H1 (cell line): Measurements from ENCODE around the gene COL5A2. TPM values are rescaled to one million over a fixed set of nuclear protein-coding genes. Genes with fewer than 3 reads are reported as not detected.

Source experiments
- CTCF ChIA-PET: fragments of 300-600 bp; sonication (Branson Sonifier 250); formaldehyde crosslinking; loops from one replicate; lab custom pipeline; 2021; ENCODE audit not compliant: partially characterized antibody; lab: Charles Lee
- POLR2A ChIA-PET: fragments of 300-600 bp; sonication (Branson Sonifier 250); formaldehyde crosslinking; loops from one replicate; lab custom pipeline; 2021; ENCODE audit warnings: inconsistent platforms; ENCODE audit not compliant: partially characterized antibody; lab: Charles Lee
- DNase-seq, 2 experiments: peaks; one replicate each; pipeline versions ENCODE4 v3.0.0 to v3.0.0-alpha.2; 2010 to 2022; ENCODE audit warnings: low spot score in 2 of 2, low read depth in 1 of 2, mixed read lengths in 1 of 2
- FAIRE-seq: peaks from 2 replicates; lab custom pipeline; 2011; peaks lifted over from hg19 to GRCh38; lab: Jason Lieb, UNC
- H2AFZ ChIP-seq: 2 replicates; pipeline ENCODE4 v1.8.1; 2012; ENCODE audit warnings: low read length, inconsistent platforms
- H2AK5ac ChIP-seq: 2 replicates; pipeline ENCODE4 v1.6.1; 2013; ENCODE audit warnings: low read depth, low read length
- H2BK120ac ChIP-seq: replicated peaks from 2 replicates; pipeline ENCODE3; 2013; ENCODE audit warnings: low read depth, low read length, inconsistent platforms
- H2BK12ac ChIP-seq: 2 replicates; pipeline ENCODE4 v1.6.1; 2013; ENCODE audit warnings: low read depth, low read length
- H2BK15ac ChIP-seq: 2 replicates; pipeline ENCODE4 v1.6.1; 2013; ENCODE audit warnings: low read length
- H2BK20ac ChIP-seq: 2 replicates; pipeline ENCODE4 v1.6.1; 2013; ENCODE audit warnings: low read length
- H2BK5ac ChIP-seq: 2 replicates; pipeline ENCODE4 v1.6.1; 2013; ENCODE audit warnings: low read depth, low read length
- H3K14ac ChIP-seq: 2 replicates; pipeline ENCODE4 v1.6.1; 2013; ENCODE audit warnings: inconsistent platforms; ENCODE audit not compliant: insufficient read length
- H3K18ac ChIP-seq: 2 replicates; pipeline ENCODE4 v1.6.1; 2013; ENCODE audit warnings: low read length; ENCODE audit errors: extremely low read depth
- H3K23ac ChIP-seq: 2 replicates; pipeline ENCODE4 v1.6.1; 2013; ENCODE audit warnings: inconsistent platforms; ENCODE audit not compliant: insufficient read length
- H3K23me2 ChIP-seq: 2 replicates; pipeline ENCODE4 v1.6.1; 2013; ENCODE audit warnings: low read depth, low read length
- H3K27ac ChIP-seq: 2 replicates; pipeline ENCODE4 v1.6.1; 2011; ENCODE audit warnings: low read depth, low read length, inconsistent platforms
- H3K27me3 ChIP-seq, 4 experiments: replicated peaks in 1 of 4; 1 replicate in 1 of 4; 2 replicates in 3 of 4; pipeline versions ENCODE4 v1.6.1 to v1.8.1; 2011 to 2013; ENCODE audit warnings: low read length in 3 of 4, mild to moderate bottlenecking in 3 of 4, inconsistent platforms in 2 of 4, mixed read lengths in 2 of 4, moderate library complexity in 1 of 4; ENCODE audit not compliant: control insufficient read depth in 3 of 4, insufficient read depth in 3 of 4; ENCODE audit errors: extremely low read depth in 1 of 4
- H3K36me3 ChIP-seq, 4 experiments: 2 replicates each; pipeline versions ENCODE4 v1.6.1 to v1.8.1; 2011 to 2013; ENCODE audit warnings: mild to moderate bottlenecking in 4 of 4, low read length in 3 of 4, moderate library complexity in 2 of 4, control low read depth in 1 of 4, inconsistent platforms in 1 of 4; ENCODE audit not compliant: insufficient read depth in 4 of 4, control insufficient read depth in 2 of 4
- H3K4ac ChIP-seq: replicated peaks from 2 replicates; pipeline ENCODE3; 2013; ENCODE audit warnings: low read length, low read depth, mixed read lengths, inconsistent platforms; ENCODE audit not compliant: insufficient read length
- H3K4me1 ChIP-seq, 4 experiments: replicated peaks in 1 of 4; 1 replicate in 1 of 4; 2 replicates in 3 of 4; pipeline versions ENCODE4 v1.6.1 to v1.8.1; 2011 to 2013; ENCODE audit warnings: low read length in 3 of 4, inconsistent platforms in 2 of 4, mixed read lengths in 1 of 4; ENCODE audit not compliant: insufficient read depth in 4 of 4, control insufficient read depth in 3 of 4
- H3K4me2 ChIP-seq, 2 experiments: 2 replicates each; pipeline versions ENCODE4 v1.6.1 to v1.8.1; 2011 to 2013; ENCODE audit warnings: low read depth in 2 of 2, low read length in 2 of 2, control low read depth in 1 of 2, inconsistent platforms in 1 of 2, mild to moderate bottlenecking in 1 of 2; ENCODE audit not compliant: insufficient read depth in 1 of 2
- H3K4me3 ChIP-seq, 4 experiments: fragments of 200-600, 300-600 bp in 1 of 4; sonication (generic), shearing (Covaris generic), sonication (Bioruptor Twin) in 1 of 4; 2 replicates each; pipeline versions ENCODE4 v1.5.1 to v1.8.1; 2011 to 2016; ENCODE audit warnings: low read length in 4 of 4, low read depth in 3 of 4, control low read depth in 2 of 4, inconsistent platforms in 2 of 4, mild to moderate bottlenecking in 2 of 4, mixed read lengths in 1 of 4, moderate library complexity in 1 of 4; ENCODE audit not compliant: insufficient read depth in 2 of 4; ENCODE audit errors: extremely low read depth in 1 of 4
- H3K56ac ChIP-seq: replicated peaks from 2 replicates; pipeline ENCODE3; 2013; ENCODE audit warnings: low read depth, mild to moderate bottlenecking, mixed read lengths, low read length, inconsistent platforms; ENCODE audit not compliant: insufficient read length
- H3K79me1 ChIP-seq: 2 replicates; pipeline ENCODE4 v1.6.1; 2013; ENCODE audit warnings: low read depth, low read length, control low read depth
- H3K79me2 ChIP-seq, 2 experiments: 2 replicates each; pipeline versions ENCODE4 v1.6.1 to v1.8.1; 2012 to 2013; ENCODE audit warnings: low read length in 2 of 2, mild to moderate bottlenecking in 2 of 2, inconsistent platforms in 1 of 2; ENCODE audit not compliant: insufficient read depth in 2 of 2, control insufficient read depth in 1 of 2
- H3K9ac ChIP-seq, 4 experiments: replicated peaks in 1 of 4; 1 replicate in 1 of 4; 2 replicates in 3 of 4; pipeline versions ENCODE4 v1.6.1 to v1.8.1; 2011 to 2013; ENCODE audit warnings: low read depth in 3 of 4, low read length in 3 of 4, control low read depth in 2 of 4, mild to moderate bottlenecking in 2 of 4, moderate library complexity in 2 of 4, inconsistent platforms in 1 of 4; ENCODE audit errors: extremely low read depth in 1 of 4
- H3K9me3 ChIP-seq, 2 experiments: 2 replicates each; pipeline versions ENCODE4 v1.6.1 to v1.8.1; 2012 to 2013; ENCODE audit warnings: mild to moderate bottlenecking in 2 of 2, moderate library complexity in 2 of 2, control low read depth in 1 of 2, inconsistent platforms in 1 of 2, low read depth in 1 of 2, low read length in 1 of 2, mixed read lengths in 1 of 2; ENCODE audit not compliant: insufficient read depth in 2 of 2
- H4K20me1 ChIP-seq, 2 experiments: replicated peaks in 1 of 2; 2 replicates each; pipeline versions ENCODE3 to v1.8.1; 2011 to 2013; ENCODE audit warnings: inconsistent platforms in 2 of 2, low read length in 2 of 2, mild to moderate bottlenecking in 1 of 2; ENCODE audit not compliant: insufficient read depth in 2 of 2, control insufficient read depth in 1 of 2
- H4K5ac ChIP-seq: 2 replicates; pipeline ENCODE4 v1.6.1; 2013; ENCODE audit warnings: low read length, low read depth, mixed read lengths, inconsistent platforms; ENCODE audit not compliant: insufficient read length
- H4K8ac ChIP-seq: 2 replicates; pipeline ENCODE4 v1.8.0; 2013; ENCODE audit warnings: mild to moderate bottlenecking, moderate library complexity, low read length, inconsistent platforms; ENCODE audit not compliant: insufficient read depth; ENCODE audit errors: extremely low read depth
- H4K91ac ChIP-seq: replicated peaks from 2 replicates; pipeline ENCODE3; 2013; ENCODE audit warnings: low read length, mixed read lengths, inconsistent platforms; ENCODE audit not compliant: insufficient read length
- FOSL1 ChIP-seq: IDR thresholded peaks from 2 replicates; pipeline ENCODE4 v1.6.1; 2011; ENCODE audit warnings: mild to moderate bottlenecking, low read depth, low read length, moderate library complexity; ENCODE audit not compliant: insufficient read depth
- WGBS, 2 experiments: shearing (Covaris generic) in 1 of 2; methylation state at CpG; one replicate each; pipeline versions ENCODE4 v1.1.6 to v1.1.7; 2013 to 2015; ENCODE audit warnings: low lambda C conversion rate in 2 of 2, mixed read lengths in 2 of 2, inconsistent platforms in 1 of 2, low coverage in 1 of 2, missing lambda C conversion rate in 1 of 2; ENCODE audit not compliant: insufficient replicate concordance in 2 of 2, insufficient coverage in 1 of 2, insufficient read length in 1 of 2; ENCODE audit errors: extremely low coverage in 1 of 2, missing lambda C conversion rate in 1 of 2; 5-methylcytosine and 5-hydroxymethylcytosine counted together
- polyA plus RNA-seq, 7 experiments: library from polyadenylated mRNA; depleted of rRNA in 3 of 7; stranded (reverse) in 5 of 7; unstranded in 2 of 7; fragments of >200 nt in 5 of 7; fragments of 200-250 nt in 2 of 7; gene quantifications; 1 replicate in 5 of 7; 2 replicates in 1 of 7; 4 replicates in 1 of 7; pipeline versions ENCODE4 v1.2.1 to v1.2.3, GENCODE V29; 2011 to 2013; ENCODE audit warnings: missing spikeins in 2 of 7, mixed read lengths in 2 of 7
- total RNA-seq: library from RNA; stranded (reverse); fragmentation: NEBNext Ultra II Directional; extraction: Animal tissue kit (Norgen Biotek cat#: 25700); gene quantifications from 2 replicates; pipeline ENCODE4 v1.2.1, GENCODE V29; 2021
- TF ChIP-seq, protein P1 (sequence below): IDR thresholded peaks from 2 replicates; pipeline ENCODE4 v1.6.1; 2012; ENCODE audit warnings: inconsistent platforms

The COL5A2 gene
- total and polyA plus RNA-seq, 2 of the 8 experiments (the other 6 are each of a cell fraction or from before 2014, with no cell fraction given): 4.7 to 24.2 TPM

DNA sequence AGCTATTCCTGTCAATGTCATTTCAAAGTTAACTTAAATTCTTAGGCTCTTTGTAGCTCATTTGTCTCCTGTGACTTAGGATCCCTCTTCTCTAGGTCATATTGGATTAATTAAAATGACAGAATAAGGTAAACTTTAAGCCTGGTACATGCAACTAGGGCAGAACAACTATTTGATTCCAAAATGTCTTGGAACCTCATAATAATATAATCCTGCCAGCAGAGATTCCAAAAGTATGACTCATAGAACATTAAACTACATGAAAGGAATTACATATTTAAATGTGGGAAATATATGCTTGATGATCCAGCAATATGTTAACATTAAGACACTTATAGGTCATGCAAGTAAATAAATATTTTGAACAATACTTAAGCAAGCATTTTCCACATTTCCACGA, 142.0 kb downstream of the COL5A2 start:
- H2AFZ ChIP-seq: no peak overlapping the region
- CTCF ChIA-PET: no interaction called here
- no peak overlapping the region for H4K5ac ChIP-seq
- H2BK15ac ChIP-seq: no peak overlapping the region
- H4K20me1 ChIP-seq: no peaks in the 10 kb centered on the region
- FAIRE-seq (no peak), DNase-seq (no peak)
- no peak overlapping the region for H2BK12ac ChIP-seq
- no peak overlapping the region for H3K4ac ChIP-seq
- no peak for TF ChIP-seq FOSL1
- TF ChIP-seq, protein P1, sequence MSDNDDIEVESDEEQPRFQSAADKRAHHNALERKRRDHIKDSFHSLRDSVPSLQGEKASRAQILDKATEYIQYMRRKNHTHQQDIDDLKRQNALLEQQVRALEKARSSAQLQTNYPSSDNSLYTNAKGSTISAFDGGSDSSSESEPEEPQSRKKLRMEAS: no peak
- no peaks in the 10 kb centered on the region for H3K4me1 ChIP-seq
- no peak overlapping the region for H3K23ac ChIP-seq
- H3K18ac ChIP-seq: no peak overlapping the region
- H3K9me3 ChIP-seq: no peaks in the 10 kb centered on the region
- H3K56ac ChIP-seq: no peak overlapping the region
- H4K91ac ChIP-seq: no peak overlapping the region
- no peak overlapping the region for H2BK20ac ChIP-seq
- no peak overlapping the region for H2BK120ac ChIP-seq
- H2BK5ac ChIP-seq: no peak overlapping the region
- H2AK5ac ChIP-seq: no peak overlapping the region
- H3K27ac ChIP-seq: no peak overlapping the region
- peaks cover 0 to 3% (median 0%) of the 10 kb centered on the region in 4 experiments; a peak in 1 of 8 replicates for H3K36me3 ChIP-seq
- no peak overlapping the region for H3K9ac ChIP-seq
- no peaks in the 10 kb centered on the region for H3K27me3 ChIP-seq
- H3K79me2 ChIP-seq: no peaks in the 10 kb centered on the region
- no peak overlapping the region for H3K4me3 ChIP-seq
- 90% methylated on average over 1 of the region's 1 CpG; no CpG with 5 or more reads in 1 of the 2 experiments for WGBS, 2 experiments
- no peak overlapping the region for H4K8ac ChIP-seq
- POLR2A ChIA-PET: no interaction called here
- H3K14ac ChIP-seq: no peak overlapping the region
- no peak overlapping the region for H3K4me2 ChIP-seq
- H3K79me1 ChIP-seq: no peaks in the 10 kb centered on the region
- no peaks in the 10 kb centered on the region for H3K23me2 ChIP-seq
